Mucosa of rectum (tissue), 2 donors: ENCODE data around the gene ESPN.
"Not testable (repeated sequence)": the region's sequence is repeated elsewhere in the genome, so short reads cannot be mapped to it uniquely, and the experiment has no call there.

Source experiments
- H3K27ac ChIP-seq, 2 donors: one replicate each; pipeline ENCODE4 v1.7.0; 2013; ENCODE audit warnings: inconsistent platforms in 2 of 2, low read depth in 2 of 2, low read length in 2 of 2
- H3K27me3 ChIP-seq, 2 donors: one replicate each; pipeline ENCODE4 v1.7.0; 2013; ENCODE audit warnings: low read length in 2 of 2; ENCODE audit not compliant: control insufficient read depth in 2 of 2, insufficient read depth in 2 of 2
- H3K36me3 ChIP-seq, 2 donors: one replicate each; pipeline ENCODE4 v1.7.0; 2013; ENCODE audit warnings: low read length in 2 of 2; ENCODE audit not compliant: control insufficient read depth in 2 of 2, insufficient read depth in 2 of 2
- H3K4me1 ChIP-seq, 2 donors: one replicate each; pipeline ENCODE4 v1.7.0; 2013; ENCODE audit warnings: low read length in 2 of 2, mild to moderate bottlenecking in 1 of 2; ENCODE audit not compliant: control insufficient read depth in 2 of 2, insufficient read depth in 2 of 2
- H3K4me3 ChIP-seq, 2 donors: one replicate each; pipeline ENCODE4 v1.7.0; 2013; ENCODE audit warnings: low read length in 2 of 2
- H3K9ac ChIP-seq, 2 donors: one replicate each; pipeline ENCODE4 v1.7.0; 2013; ENCODE audit warnings: low read length in 2 of 2, low read depth in 1 of 2, mild to moderate bottlenecking in 1 of 2
- H3K9me3 ChIP-seq, 2 donors: one replicate each; pipeline ENCODE4 v1.7.0; 2013; ENCODE audit warnings: low read length in 2 of 2; ENCODE audit not compliant: control insufficient read depth in 2 of 2
- donor health status: healthy.
- donor health status: Normal muscosa, but diverticular disease.

Gene ESPN

DNA sequence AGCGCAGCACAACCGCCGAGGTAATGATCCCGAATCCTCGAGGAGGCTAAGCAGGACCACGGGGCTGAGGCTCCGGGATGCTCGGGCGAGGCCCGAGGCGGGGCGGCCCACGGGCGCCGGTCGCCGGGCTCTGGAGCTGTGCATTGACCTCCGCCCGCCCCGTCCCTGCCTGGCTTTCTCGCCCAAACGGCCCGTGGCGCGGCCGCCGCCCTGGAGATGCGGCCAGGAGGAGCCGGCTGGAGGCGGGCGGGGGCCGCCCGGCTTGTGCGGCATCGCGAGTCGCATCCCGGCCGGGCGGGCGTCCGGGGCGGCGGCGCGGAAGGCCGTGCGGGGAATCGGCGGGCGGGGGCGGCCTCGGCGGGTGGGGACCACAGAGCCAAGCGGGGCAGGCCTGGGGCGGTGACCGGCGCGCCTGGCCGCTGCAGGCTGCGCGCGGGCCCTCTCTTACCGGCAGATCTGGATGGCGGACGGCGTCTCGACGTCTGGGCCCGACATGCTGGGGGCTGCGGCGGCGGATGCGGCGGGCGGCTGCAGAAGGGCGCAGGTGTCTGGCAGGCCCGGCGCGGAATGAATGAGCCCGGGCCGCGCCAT is 31.7 kb upstream of the ESPN start:
- Histone ChIP-seq H3K9ac (peak overlapping the region in 1 of 2 donors; percentile 64), H3K27me3 (no peaks in the 10 kb centered on the region), H3K4me1 (peaks cover 17 to 18% of the 10 kb centered on the region in 2 donors), H3K4me3 (peak overlapping the region; percentile 62 to 70), H3K36me3 (no peaks in the 10 kb centered on the region), H3K9me3 (no peaks in the 10 kb centered on the region), H3K27ac (peak overlapping the region; percentile 95 to 98)

DNA sequence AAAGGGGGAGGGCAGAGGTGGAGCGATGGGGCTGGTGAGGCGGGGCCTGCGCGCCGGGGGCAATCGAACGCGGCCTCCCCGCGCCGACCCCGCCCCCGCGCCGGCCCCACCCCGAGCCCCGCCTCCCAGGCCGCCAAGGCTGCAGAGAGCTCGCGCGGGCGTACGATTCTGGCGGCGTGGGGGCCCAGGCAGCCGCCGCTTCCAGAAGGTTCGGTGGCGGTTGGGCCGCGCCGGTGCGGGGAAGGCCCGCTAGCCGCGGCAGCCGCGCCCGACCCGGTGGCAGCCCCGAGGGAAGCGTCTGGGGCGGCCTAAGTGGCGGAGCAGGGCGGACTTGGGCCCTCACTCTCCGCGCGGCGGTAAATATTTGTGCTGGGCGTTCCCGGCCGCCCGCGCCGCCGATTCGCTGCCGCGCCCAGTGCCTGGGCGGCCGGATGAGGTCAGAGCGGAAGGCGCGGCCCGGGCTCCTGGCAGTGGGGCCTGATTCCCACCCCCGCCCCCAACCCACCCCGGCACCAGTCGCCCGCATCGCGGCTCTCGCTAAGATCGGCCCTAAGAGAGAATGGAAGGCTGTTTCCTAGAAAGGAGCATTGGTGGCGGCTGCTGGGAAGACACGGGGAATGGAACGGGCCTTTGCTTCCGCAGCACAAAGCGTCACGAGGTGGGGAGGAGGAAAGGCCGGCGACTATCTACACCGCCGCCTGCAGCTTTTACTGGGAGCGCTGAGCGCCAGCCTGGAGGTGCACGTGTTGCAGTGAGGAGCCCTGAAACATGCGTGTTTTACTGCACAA is 31.0 kb upstream of the ESPN start, which contains the start of gene ACOT7:
Gene ACOT7 (minus strand): TSS at position 368 of the 788 bp plus-strand sequence. CDS start 368 bp downstream, outside the sequence.
- H3K4me3 ChIP-seq = peak within 1 kb of the TSS; percentile 77 to 79
- no peaks in the 10 kb centered on the region for H3K9me3 ChIP-seq
- H3K4me1 ChIP-seq = peaks cover 17 to 18% of the 10 kb centered on the region in 2 donors

GRCh38 chr1:6395130-6395529 is 29.4 kb upstream of the ESPN start:
- not testable (repeated sequence) for H3K9ac ChIP-seq, H3K27me3 ChIP-seq, H3K36me3 ChIP-seq, H3K9me3 ChIP-seq, H3K4me3 ChIP-seq, H3K27ac ChIP-seq
- H3K4me1 ChIP-seq = peaks cover 17 to 18% of the 10 kb centered on the region in 2 donors

More for the DNA sequence above, 31.0 kb upstream of the ESPN start, which contains the start of gene ACOT7:
- peak within 1 kb of the TSS; percentile 65 to 84 for H3K9ac ChIP-seq
- no peaks in the 10 kb centered on the region for H3K27me3 ChIP-seq
- H3K36me3 ChIP-seq = no peaks in the 10 kb centered on the region
- peak within 1 kb of the TSS; percentile 95 to 98 for H3K27ac ChIP-seq

- H3K27me3 ChIP-seq, H3K36me3 ChIP-seq, H3K4me3 ChIP-seq: not testable (repeated sequence)
Observed at GRCh38 chr1:6395781-6396244, 28.8 kb upstream of the ESPN start.

GRCh38 chr1:6396998-6397397 is 27.6 kb upstream of the ESPN start:
- Histone ChIP-seq H3K4me1 (peaks cover 12% of the 10 kb centered on the region in 2 donors), H3K9me3 (no peaks in the 10 kb centered on the region), H3K27ac (no peak overlapping the region), H3K27me3 (no peaks in the 10 kb centered on the region), H3K9ac (no peak overlapping the region), H3K4me3 (no peak overlapping the region), H3K36me3 (no peaks in the 10 kb centered on the region)

More at GRCh38 chr1:6395781-6396244, 28.8 kb upstream of the ESPN start:
- H3K4me1 ChIP-seq = peaks cover 17 to 18% of the 10 kb centered on the region in 2 donors
- not testable (repeated sequence) for H3K27ac ChIP-seq, H3K9ac ChIP-seq, H3K9me3 ChIP-seq

DNA sequence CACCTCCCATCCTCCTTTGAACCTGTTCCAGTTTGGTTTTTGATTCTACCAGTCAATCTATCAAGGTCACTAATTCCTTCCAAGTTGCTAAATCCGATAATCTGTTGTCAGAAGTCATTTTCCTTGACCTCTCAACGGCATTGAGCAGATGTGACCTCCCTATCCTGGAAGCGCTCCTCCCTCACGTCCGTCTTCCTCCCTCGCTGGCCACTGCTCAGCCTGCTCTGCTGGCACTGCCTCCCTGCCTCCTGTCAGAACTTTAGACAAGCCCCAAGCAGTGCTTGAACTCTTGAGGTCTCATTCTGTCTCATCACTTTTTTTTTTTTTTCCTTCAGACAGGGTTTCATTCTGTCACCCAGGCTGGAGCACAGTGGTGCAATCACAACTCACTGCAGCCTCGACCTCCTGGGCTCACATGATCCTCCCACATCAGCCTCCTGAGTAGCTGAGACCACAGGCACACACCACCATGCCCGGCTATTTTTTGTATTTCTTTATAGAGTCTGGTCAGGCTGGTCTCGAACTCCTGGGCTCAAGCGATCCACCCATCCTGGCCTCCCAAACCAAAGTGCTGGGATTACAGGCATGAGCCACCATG is 26.6 kb upstream of the ESPN start:
- peaks cover 4 to 6% of the 10 kb centered on the region in 2 donors for H3K4me1 ChIP-seq

DNA sequence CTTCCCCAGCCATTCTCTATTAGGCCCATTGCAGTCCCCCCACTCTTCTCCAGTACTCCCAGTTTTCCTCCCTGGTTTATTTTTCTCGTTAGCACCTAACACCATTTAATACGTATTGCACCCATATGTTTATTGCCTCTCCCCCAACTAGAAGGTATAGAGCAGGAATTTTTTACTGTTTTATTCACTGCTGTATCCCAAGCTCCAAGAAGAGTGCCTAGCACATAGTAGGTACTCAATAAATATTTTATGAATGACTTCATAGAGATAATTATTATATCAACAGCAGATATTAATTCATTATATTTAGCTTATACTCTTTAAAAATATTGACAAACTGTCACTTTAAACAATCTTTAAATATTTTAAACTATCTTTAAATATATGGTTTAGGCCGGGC is 25.3 kb upstream of the ESPN start:
- Histone ChIP-seq H3K9me3 (no peaks in the 10 kb centered on the region), H3K27me3 (no peaks in the 10 kb centered on the region), H3K4me1 (peaks cover under 1 to 1% of the 10 kb centered on the region in 2 donors), H3K36me3 (no peaks in the 10 kb centered on the region), H3K9ac (no peak overlapping the region), H3K27ac (no peak overlapping the region), H3K4me3 (no peak overlapping the region)

More for the DNA sequence above, 26.6 kb upstream of the ESPN start:
- H3K27ac ChIP-seq = no peak overlapping the region
- H3K9me3 ChIP-seq = no peaks in the 10 kb centered on the region
- no peak overlapping the region for H3K4me3 ChIP-seq
- H3K36me3 ChIP-seq = no peaks in the 10 kb centered on the region
- H3K27me3 ChIP-seq = no peaks in the 10 kb centered on the region
- H3K9ac ChIP-seq = no peak overlapping the region

DNA sequence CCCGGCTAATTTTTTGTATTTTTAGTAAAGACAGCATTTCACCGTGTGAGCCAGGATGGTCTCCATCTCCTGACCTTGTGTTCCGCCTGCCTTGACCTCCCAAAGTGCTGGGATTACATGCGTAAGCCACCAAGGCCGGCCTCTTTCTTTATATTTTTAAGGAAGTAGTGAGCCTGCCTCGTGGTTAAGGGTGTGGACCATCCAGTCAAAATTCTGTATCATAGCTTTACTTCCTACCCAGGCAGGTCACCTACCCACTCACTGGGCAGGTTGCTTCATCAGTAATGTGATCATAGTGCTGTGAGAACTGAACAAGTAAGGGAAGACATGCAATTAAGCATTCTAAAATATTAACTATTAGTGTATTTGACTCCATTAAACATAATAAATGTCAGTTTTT is 22.9 kb upstream of the ESPN start:
- no peaks in the 10 kb centered on the region for H3K4me1 ChIP-seq
- no peaks in the 10 kb centered on the region for H3K27me3 ChIP-seq
- H3K9ac ChIP-seq = no peak overlapping the region
- H3K27ac ChIP-seq = no peak overlapping the region
- H3K36me3 ChIP-seq = no peaks in the 10 kb centered on the region
- H3K4me3 ChIP-seq = no peak overlapping the region
- no peaks in the 10 kb centered on the region for H3K9me3 ChIP-seq

GRCh38 chr1:6408023-6408422 is 16.6 kb upstream of the ESPN start:
- H3K4me3 ChIP-seq = no peak overlapping the region
- no peaks in the 10 kb centered on the region for H3K27me3 ChIP-seq
- H3K4me1 ChIP-seq = peaks cover 0 to 1% of the 10 kb centered on the region in 2 donors
- H3K9me3 ChIP-seq = no peaks in the 10 kb centered on the region
- H3K36me3 ChIP-seq = no peaks in the 10 kb centered on the region
- H3K9ac ChIP-seq = no peak overlapping the region
- H3K27ac ChIP-seq = no peak overlapping the region

DNA sequence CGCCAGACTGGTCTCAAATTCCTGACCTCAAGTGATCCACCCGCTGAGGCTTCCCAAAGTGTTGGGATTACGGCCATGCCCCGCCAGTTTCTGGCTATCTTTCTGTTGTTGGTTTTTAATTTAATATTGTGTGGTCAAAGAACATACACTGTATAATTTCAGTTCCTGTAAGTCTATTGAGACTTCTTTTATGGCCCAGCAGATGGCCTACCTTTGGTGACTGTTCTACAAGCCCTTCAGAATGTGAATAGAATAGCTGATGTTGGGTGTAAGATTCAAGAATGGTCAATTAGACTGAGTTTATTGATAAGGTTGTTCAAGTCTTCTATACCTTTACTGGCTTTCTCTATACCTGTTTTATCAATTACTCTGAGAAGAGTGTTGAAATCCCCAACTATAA is 15.5 kb upstream of the ESPN start:
- Histone ChIP-seq H3K4me1 (peaks cover 0 to 7% of the 10 kb centered on the region in 2 donors), H3K27me3 (no peaks in the 10 kb centered on the region), H3K9me3 (no peaks in the 10 kb centered on the region), H3K4me3 (no peak overlapping the region), H3K27ac (no peak overlapping the region), H3K9ac (no peak overlapping the region), H3K36me3 (no peaks in the 10 kb centered on the region)
